Raji (cell line): ENCODE results near the gene PRKAR2B.

Experiments used
- POLR2A ChIP-seq: IDR thresholded peaks from 2 replicates; pipeline ENCODE4 v1.6.1; 2011; ENCODE audit warnings: low read depth, low read length, control low read depth; ENCODE audit not compliant: insufficient read depth

The PRKAR2B gene

DNA sequence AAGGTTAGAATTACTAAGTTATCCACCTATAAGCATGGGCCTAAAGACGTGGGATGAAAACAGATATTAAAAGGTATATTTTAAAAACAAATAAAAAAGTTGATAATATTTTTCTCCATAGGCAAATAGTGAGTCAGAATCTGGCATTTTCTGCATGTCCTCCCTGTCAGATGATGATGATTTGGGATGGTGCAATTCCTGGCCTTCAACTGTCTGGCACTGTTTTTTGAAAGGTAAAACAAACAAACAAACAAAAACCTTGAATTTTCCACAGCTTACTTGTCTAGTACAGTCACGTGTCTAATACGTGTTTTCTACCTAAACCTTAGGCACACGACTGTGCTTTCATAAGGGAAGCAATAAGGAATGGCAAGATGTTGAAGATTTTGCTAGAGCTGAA lies 141.7 kb downstream of the PRKAR2B start:
- TF ChIP-seq POLR2A = no peak

DNA sequence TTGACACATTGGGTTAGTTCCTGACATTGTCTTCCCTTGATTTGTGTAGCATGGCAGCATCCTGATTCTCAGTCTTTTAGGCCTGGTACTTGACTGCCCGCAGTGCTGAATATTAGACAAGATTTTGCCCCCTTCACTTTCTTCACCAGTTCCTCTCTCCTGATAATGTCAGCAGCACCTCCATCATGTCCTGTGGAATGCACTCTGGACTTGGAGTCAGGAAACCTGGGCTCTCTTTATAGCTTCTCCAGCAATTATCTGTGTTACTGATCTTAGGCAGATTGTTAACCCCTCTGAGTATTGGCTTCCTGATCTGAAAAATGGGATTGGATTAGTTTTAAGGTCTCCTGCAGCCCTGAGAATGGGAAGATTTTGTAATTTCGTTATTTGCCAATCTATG lies 143.3 kb downstream of the PRKAR2B start:
- TF ChIP-seq POLR2A = no peak

DNA sequence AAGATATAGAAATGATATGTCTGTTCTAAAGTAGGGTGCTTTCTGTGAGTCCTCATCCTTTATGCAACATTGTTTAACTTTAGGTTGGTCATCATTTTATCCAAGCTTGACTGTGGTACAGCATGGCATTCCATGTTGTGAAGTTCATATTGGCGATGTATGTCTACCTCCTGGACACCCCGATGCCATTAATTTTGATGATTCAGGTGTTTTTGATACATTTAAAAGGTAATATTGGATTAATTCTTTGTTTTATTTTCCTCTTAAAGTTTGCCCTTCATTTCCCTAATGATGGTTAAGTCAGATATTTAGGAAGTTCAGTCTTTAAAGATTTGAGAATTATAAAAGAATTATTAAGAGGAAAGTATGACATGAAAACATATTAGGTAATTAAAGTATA lies 145.6 kb downstream of the PRKAR2B start:
- TF ChIP-seq POLR2A = no peak

DNA sequence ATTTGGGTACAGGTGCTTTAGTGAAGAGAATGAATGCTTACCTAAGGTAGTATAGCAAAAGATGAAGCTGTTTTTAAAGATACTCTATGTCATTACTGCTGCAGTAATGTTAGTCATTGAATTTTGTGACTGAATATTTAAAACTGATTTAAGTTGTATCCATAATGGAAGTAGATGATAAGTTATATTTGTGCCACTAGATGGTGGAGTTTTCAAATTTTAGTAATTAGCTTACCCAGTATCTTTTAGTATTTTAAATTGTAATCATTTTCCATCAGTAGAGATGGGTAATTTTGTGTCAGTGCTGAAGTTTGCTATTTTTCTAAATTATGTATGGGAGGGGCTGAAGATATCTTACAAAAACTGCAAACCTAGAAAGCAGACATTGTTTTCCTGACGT lies 149.5 kb downstream of the PRKAR2B start:
- TF ChIP-seq POLR2A = no peak

DNA sequence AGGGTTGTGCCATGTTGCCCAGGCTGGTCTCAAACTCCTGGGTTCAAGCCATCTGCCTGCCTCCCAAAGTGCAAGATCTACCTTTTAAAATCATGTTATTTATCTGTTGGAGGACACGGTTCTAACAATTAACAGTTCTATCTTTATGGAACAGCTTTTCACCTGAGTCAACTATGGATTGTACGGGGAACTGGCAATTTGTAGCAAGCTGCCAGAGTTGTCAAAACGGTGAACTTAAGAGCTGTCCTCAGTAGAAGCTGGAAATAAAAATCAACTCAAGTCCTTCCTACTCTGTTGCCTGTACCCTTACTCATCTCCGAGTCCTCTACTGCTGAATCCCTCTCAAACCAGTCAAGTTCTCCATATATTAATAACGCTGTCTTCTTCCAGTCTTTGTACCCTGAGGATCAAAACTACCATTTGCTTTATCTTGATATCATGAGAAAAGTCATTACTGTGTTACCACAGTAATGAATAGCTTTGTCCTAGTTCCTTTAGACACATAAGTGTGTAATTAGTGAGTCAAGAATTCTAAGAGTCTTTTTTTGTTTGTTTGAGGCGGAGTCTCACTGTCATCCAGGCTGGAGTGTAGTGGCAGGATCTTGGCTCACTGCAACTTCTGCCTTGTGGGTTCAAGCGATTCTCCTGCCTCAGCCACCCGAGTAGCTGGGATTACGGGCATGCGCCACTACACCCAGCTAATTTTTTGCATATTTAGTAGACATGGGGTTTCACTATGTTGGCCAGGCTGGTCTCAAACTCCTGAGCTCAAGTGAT lies 152.5 kb downstream of the PRKAR2B start:
- TF ChIP-seq POLR2A = no peak

DNA sequence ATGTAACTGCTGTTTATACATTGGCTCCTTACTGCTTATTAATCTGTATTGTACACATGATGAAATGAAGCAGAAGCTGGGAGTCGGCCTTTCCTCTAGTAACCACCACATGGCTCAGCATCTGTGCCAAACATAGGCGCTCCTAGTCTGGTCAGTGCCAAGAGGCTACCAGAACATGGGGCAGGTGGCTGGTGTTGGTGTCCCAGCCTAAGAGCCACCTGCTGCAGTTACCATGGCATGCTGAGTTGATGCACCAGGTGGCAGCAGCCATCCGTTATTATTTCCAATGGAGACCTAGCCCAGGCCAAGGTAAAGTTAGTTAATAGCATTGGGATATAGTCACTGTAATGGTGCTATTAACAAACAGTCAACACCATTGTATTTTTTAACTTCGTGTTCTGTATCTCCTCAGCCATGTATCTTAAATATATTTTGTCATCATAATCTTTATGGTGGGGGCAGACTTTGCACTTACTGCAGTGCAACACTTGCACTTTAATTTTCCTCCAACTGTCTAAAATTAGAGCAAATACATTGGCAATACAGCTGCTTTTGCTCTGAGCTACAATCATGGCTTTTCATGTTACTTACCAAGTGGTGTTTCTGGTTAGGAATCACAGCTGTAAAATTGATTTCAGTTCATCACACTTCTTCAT lies 157.4 kb downstream of the PRKAR2B start:
- no peak for TF ChIP-seq POLR2A

DNA sequence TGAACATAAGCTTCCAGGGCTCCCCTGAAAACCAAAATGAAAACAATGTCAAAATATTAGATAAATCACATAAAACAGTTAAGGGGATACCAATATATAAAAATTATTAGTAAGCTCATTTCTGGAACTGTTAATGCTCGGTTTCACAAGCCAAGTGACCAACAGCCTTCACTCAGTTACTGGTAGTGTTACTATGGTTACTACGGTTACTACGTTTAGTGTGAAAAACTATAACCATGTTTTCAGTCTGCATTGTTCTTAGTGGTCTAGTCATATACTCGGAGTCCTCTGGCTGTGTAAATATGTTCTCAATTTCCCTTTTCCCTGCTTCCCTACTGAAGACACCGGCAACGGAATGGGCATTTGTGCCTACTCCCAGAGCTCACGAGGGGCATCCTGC lies 159.1 kb downstream of the PRKAR2B start:
- no peak for TF ChIP-seq POLR2A

DNA sequence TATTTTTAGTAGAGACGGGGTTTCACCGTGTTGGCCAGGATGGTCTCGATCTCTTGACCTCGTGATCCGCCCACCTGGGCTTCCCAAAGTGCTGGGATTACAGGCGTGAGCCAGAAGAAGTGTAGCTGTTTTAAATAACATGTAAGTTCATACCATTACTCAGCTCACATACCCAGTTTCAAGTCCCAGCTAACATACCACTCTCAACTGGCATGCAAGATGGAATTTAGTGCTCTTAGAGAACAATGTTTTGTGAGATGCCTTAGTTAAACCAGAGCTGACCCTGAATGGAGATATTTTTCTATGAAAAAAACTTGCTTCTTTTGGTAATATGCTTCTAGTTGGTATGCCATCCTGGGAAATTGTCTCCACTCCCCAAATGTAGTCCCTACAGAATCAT lies 161.6 kb downstream of the PRKAR2B start:
- no peak for TF ChIP-seq POLR2A

DNA sequence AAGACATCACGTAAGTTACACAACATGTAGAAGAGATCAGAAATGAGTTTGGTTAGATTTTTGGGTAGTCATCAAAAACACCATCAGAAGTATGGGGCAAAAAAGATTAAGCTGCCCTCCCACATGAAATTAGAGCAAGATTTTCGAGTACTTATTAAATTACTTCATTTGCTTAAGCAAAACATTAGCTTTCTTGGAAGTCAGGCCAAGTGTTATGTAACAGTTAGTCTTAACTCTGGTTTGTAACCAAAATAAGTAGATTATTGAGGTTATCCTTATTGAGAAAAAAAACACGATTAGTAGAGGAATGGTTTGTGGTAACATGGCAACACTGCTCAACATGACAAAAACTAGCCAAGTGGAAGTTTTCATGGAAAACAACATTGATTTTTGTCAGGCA lies 162.2 kb downstream of the PRKAR2B start:
- no peak for TF ChIP-seq POLR2A

DNA sequence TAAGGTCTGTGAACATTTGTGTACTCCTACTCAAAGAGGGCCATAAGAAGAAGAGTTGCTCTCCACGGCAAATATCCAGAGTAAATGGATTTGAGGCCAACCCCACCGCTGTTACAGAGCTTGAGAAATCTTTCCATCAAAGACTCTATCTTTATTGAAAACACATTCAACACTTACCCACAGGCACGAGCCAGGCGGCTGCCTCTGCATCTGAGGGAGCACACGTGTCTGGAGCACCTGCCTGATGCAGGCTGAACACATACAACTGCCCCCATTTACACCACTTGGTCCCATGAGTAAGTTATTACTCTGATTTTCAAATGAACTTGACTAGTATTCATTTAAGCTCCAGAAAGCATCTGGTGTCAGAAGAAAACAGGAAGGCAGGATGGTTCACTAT lies 163.0 kb downstream of the PRKAR2B start:
- no peak for TF ChIP-seq POLR2A

DNA sequence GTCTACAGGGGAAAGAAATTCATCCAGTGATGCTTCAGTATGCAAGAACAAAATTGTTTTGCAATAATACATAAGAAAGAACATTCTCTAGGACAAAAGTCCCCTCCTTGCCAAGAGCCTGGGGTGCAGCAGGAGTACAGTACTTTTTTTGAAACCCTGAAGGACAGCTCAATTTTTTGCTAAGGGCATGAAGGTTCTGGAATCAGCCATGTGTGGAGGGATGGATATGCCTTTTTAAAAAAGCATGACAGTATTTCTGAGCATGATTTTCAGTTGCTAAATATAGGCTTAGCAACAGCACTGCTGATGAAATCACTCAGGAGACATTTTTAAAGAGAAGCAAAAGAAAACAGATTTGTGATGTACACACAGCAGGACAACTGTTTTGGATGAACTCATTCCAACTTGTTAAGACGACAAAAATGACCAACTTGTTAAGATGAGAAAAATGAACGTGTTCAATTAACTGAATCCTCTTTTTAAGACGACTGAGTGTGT lies 163.6 kb downstream of the PRKAR2B start:
- TF ChIP-seq POLR2A = no peak

DNA sequence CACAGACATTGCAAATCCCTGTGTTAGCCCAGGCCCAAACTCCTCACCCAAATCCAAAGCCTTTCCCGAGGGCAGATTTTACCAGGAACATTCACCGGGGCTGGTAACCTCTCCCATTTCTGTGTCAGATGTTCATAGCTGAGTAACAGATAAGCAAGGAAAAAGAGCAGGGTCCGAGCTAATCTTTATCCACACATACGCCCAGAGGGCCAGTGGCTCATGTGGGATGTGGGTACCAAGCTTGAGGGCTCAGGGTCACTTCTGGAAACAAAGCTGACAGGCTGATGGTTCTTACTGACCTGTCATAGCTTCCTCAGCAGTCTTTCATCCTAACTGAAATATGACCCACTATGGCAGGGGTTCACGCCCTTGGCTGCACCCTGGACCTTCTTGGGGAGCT lies 164.1 kb downstream of the PRKAR2B start:
- no peak for TF ChIP-seq POLR2A

DNA sequence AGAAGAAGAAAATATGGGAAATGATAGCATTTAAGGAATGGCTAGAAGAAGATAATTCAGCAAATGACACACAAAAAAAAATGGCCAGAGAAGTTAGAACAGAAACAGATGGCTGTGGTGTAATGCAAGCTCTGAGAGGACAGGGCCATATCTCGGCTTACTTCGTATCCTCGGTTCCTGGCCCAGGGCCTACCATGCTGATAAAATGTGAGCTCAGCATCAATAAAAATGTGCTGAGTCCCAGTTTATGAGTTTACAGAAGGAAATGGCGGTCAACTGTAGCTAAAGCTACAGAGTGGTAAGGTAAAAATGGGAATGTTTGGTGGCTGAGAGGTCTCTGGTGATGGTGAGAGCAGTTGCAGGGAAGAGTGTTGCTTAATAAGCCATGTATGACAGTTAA lies 165.1 kb downstream of the PRKAR2B start:
- no peak for TF ChIP-seq POLR2A

DNA sequence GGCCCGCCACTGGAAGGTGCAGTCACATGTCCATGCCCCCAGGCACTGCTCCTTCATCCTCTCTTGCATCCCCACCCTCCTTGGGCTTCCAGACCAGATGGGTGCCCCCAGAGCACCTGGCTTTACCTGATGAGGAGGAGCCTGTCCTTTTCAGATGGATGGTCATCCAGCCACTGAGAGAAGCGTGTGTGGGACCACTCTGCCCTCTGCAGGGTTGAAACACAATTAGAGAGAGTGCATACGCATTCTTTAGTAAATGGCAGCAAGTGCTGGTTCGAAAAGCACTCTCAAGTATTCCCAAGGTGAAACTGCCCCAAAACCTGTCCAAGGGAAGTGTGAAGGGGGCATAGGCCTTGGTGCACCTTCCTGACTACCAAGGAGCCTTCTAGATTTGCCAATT lies 165.9 kb downstream of the PRKAR2B start:
- TF ChIP-seq POLR2A = no peak
